ENCODE results near the gene OOSP3.
A peak's percentile ranks its signal among the peaks of the same experiment; 100 is the strongest.

The OOSP3 gene

GRCh38 chr11:59939482-59939881 lies 60.9 kb downstream of the OOSP3 start:
- H3K27me3 ChIP-seq (replicated peaks in 2 of 5; ENCODE audit: control insufficient read depth in 4 of 5, insufficient read depth in 5 of 5, low read length in 4 of 5) = no peaks in the 10 kb centered on the region
- ChIA-PET POLR2A (no interaction called here), CTCF (interaction anchor here (0.7 kb wide), 1 partner anchor 80 kb away, joined by 3 read pairs; no protein-coding TSS in a partner anchor)
- 100% methylated on average over 2 of the region's 2 CpGs for WGBS (ENCODE audit: insufficient coverage)
- H3K36me3 ChIP-seq (ENCODE audit: control insufficient read depth in 4 of 4, insufficient read depth in 4 of 4, low read length in 3 of 4) = no peaks in the 10 kb centered on the region
- no peak for DNase-seq
- H3K9me3 ChIP-seq (ENCODE audit: control extremely low read depth in 1 of 5, control insufficient read depth in 4 of 5, insufficient read depth in 2 of 5, low read depth in 1 of 5, low read length in 4 of 5) = no peaks in the 10 kb centered on the region
- H3K27ac ChIP-seq (ENCODE audit: insufficient read depth in 1 of 2, low read depth in 1 of 2, low read length in 2 of 2, poor library complexity in 1 of 2, severe bottlenecking in 2 of 2) = no peak overlapping the region
- H3K4me1 ChIP-seq (ENCODE audit: control extremely low read depth in 1 of 4, control insufficient read depth in 4 of 4, insufficient read depth in 4 of 4, low read length in 3 of 4) = peaks cover 0 to 5% (median 3%) of the 10 kb centered on the region in 4 experiments
- H3K4me3 ChIP-seq (ENCODE audit: control insufficient read depth in 1 of 7, extremely low read depth in 1 of 7, insufficient read depth in 4 of 7, low read depth in 2 of 7, low read length in 6 of 7) = no peak overlapping the region

GRCh38 chr11:59941091-59941490 lies 62.5 kb downstream of the OOSP3 start:
- peaks cover 0 to 6% (median 0%) of the 10 kb centered on the region in 5 experiments for H3K9me3 ChIP-seq (ENCODE audit: control extremely low read depth in 1 of 5, control insufficient read depth in 4 of 5, insufficient read depth in 2 of 5, low read depth in 1 of 5, low read length in 4 of 5)
- 100% methylated on average over 2 of the region's 4 CpGs for WGBS (ENCODE audit: insufficient coverage)
- no peak overlapping the region for H3K27ac ChIP-seq (ENCODE audit: insufficient read depth in 1 of 2, low read depth in 1 of 2, low read length in 2 of 2, poor library complexity in 1 of 2, severe bottlenecking in 2 of 2)
- DNase-seq = no peak
- H3K36me3 ChIP-seq (ENCODE audit: control insufficient read depth in 4 of 4, insufficient read depth in 4 of 4, low read length in 3 of 4) = no peaks in the 10 kb centered on the region
- CTCF ChIA-PET = interaction anchor here (0.6 kb wide), 1 partner anchor 1037 kb away, joined by 3 read pairs; no protein-coding TSS in a partner anchor
- H3K4me3 ChIP-seq (ENCODE audit: control insufficient read depth in 1 of 7, extremely low read depth in 1 of 7, insufficient read depth in 4 of 7, low read depth in 2 of 7, low read length in 6 of 7) = no peak overlapping the region
- peaks cover 0 to 18% (median 11%) of the 10 kb centered on the region in 4 experiments for H3K4me1 ChIP-seq (ENCODE audit: control extremely low read depth in 1 of 4, control insufficient read depth in 4 of 4, insufficient read depth in 4 of 4, low read length in 3 of 4)
- no peaks in the 10 kb centered on the region for H3K27me3 ChIP-seq (replicated peaks in 2 of 5; ENCODE audit: control insufficient read depth in 4 of 5, insufficient read depth in 5 of 5, low read length in 4 of 5)
- POLR2A ChIA-PET = no interaction called here

- POLR2A ChIA-PET = no interaction called here
- CTCF ChIA-PET = no interaction called here
- no peaks in the 10 kb centered on the region for H3K27me3 ChIP-seq (replicated peaks in 2 of 5; ENCODE audit: control insufficient read depth in 4 of 5, insufficient read depth in 5 of 5, low read length in 4 of 5)
- peaks cover 0 to 6% (median 0%) of the 10 kb centered on the region in 5 experiments for H3K9me3 ChIP-seq (ENCODE audit: control extremely low read depth in 1 of 5, control insufficient read depth in 4 of 5, insufficient read depth in 2 of 5, low read depth in 1 of 5, low read length in 4 of 5)
- DNase-seq = no peak
- H3K4me1 ChIP-seq (ENCODE audit: control extremely low read depth in 1 of 4, control insufficient read depth in 4 of 4, insufficient read depth in 4 of 4, low read length in 3 of 4) = peaks cover 0 to 18% (median 10%) of the 10 kb centered on the region in 4 experiments
- no peak overlapping the region for H3K4me3 ChIP-seq (ENCODE audit: control insufficient read depth in 1 of 7, extremely low read depth in 1 of 7, insufficient read depth in 4 of 7, low read depth in 2 of 7, low read length in 6 of 7)
- 100% methylated on average over 1 of the region's 3 CpGs for WGBS (ENCODE audit: insufficient coverage)
- no peaks in the 10 kb centered on the region for H3K36me3 ChIP-seq (ENCODE audit: control insufficient read depth in 4 of 4, insufficient read depth in 4 of 4, low read length in 3 of 4)
- H3K27ac ChIP-seq (ENCODE audit: insufficient read depth in 1 of 2, low read depth in 1 of 2, low read length in 2 of 2, poor library complexity in 1 of 2, severe bottlenecking in 2 of 2) = no peak overlapping the region
Measured at GRCh38 chr11:59943997-59944714, 65.6 kb downstream of the OOSP3 start.

GRCh38 chr11:59944720-59945119 lies 66.1 kb downstream of the OOSP3 start:
- peaks cover 0 to 6% (median 0%) of the 10 kb centered on the region in 5 experiments for H3K9me3 ChIP-seq (ENCODE audit: control extremely low read depth in 1 of 5, control insufficient read depth in 4 of 5, insufficient read depth in 2 of 5, low read depth in 1 of 5, low read length in 4 of 5)
- WGBS (ENCODE audit: insufficient coverage) = 88% methylated on average over 1 of the region's 2 CpGs
- ChIA-PET CTCF (no interaction called here), POLR2A (no interaction called here)
- no peaks in the 10 kb centered on the region for H3K27me3 ChIP-seq (replicated peaks in 2 of 5; ENCODE audit: control insufficient read depth in 4 of 5, insufficient read depth in 5 of 5, low read length in 4 of 5)
- H3K27ac ChIP-seq (ENCODE audit: insufficient read depth in 1 of 2, low read depth in 1 of 2, low read length in 2 of 2, poor library complexity in 1 of 2, severe bottlenecking in 2 of 2) = no peak overlapping the region
- peaks cover 0 to 18% (median 10%) of the 10 kb centered on the region in 4 experiments for H3K4me1 ChIP-seq (ENCODE audit: control extremely low read depth in 1 of 4, control insufficient read depth in 4 of 4, insufficient read depth in 4 of 4, low read length in 3 of 4)
- H3K36me3 ChIP-seq (ENCODE audit: control insufficient read depth in 4 of 4, insufficient read depth in 4 of 4, low read length in 3 of 4) = no peaks in the 10 kb centered on the region
- no peak for DNase-seq
- H3K4me3 ChIP-seq (ENCODE audit: control insufficient read depth in 1 of 7, extremely low read depth in 1 of 7, insufficient read depth in 4 of 7, low read depth in 2 of 7, low read length in 6 of 7) = peak overlapping the region in 1 of 7 experiments; percentile 36

Data from common myeloid progenitor, CD34-positive (primary cell).